ENCODE measurements around the gene ENOSF1.
"Not testable (repeated sequence)": the region's sequence is repeated elsewhere in the genome, so short reads cannot be mapped to it uniquely, and the experiment has no call there.

The ENOSF1 gene

DNA sequence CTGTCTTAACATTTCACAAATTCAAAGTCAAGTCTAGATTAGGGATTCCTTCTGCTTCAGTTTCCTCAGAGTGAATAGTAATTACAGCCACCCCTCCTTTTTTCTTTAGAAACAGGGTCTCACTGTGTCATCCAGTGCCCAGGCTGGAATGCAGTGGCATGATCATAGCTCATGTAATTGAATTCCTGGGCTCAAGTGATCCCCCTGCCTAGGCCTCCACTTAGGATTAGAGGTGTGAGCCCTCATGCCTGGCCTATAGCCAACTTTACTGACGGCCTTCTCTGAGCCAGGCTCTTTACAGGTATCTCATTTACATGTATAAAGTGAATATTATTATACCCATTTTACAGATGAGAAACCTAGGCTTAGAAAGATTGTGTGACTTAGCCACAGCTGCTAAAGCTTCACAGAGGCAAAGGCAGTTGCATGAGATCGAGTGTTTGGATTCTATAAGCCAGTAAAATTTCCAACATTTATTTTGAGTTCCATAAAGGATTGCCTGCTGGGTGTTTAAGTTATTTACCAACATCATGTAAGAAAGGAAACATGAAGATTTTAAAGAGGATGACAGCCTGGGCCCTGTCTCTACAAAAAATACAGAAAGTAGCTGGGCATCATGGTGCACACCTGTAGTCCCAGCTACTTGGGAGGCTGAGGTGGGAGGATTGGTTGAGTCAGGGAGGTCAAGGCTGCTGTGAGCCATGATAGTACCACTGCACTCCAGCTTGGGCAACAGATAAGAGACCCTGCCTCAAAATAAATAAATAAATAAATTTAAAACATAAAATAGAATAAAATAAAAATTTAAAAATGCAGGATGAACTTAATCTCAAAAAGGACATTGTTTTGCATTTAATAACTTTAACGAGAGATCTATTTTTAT is 1.8 kb downstream of the ENOSF1 start:
- intact Hi-C loops (cut with DNase I) = loop anchor here (10.0 kb wide), 2 partner anchors 56 to 86 kb away; partner anchors contain the start of gene TYMS
- DNase-seq = peak in 1 of 42 donors; percentile 41

DNA sequence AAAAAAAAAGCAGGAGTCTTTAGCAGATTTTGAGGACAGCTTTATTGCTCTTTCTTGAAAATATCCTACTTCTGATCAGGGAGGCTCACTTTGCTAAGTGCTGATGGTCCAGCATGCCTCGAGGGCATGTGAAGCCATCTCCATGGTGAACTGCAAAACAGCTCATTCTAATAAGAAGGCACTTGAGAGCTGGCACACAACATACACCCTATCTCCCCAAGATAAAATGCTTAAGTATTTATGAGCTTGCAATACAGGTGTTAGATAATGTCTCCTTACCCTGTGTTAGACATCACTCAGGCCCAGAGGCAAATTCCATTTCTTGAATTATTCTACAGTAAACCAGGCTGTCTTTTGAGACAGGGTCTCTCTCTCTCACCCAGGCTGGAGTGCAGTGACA is 2.7 kb downstream of the ENOSF1 start:
- peak in 1 of 42 donors; percentile 25 for DNase-seq
- intact Hi-C loops (cut with DNase I) = loop anchor here (10.0 kb wide), 2 partner anchors 55 to 85 kb away; partner anchors contain the start of gene TYMS

DNA sequence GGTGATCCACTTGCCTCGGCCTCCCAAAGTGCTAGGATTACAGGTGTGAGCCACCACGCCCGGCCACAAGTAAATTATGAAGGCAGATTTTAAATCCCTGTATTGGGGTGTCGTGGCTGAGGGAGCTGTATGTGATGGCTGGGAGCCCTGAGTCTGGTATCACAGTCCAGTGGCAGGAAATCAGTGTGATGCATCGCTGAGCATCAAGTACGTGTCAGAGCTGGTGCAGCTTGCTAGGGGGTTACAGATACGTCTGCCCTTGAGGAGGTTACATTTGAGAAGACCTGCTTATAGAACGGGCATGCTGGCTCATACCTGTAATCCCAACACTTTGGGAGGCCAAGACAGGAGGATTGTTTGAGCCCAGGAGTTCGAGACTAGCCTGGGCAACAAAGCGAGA is 4.3 kb downstream of the ENOSF1 start:
- intact Hi-C loops (cut with DNase I) = no loop called here
- peak in 1 of 42 donors; percentile 35 for DNase-seq

DNA sequence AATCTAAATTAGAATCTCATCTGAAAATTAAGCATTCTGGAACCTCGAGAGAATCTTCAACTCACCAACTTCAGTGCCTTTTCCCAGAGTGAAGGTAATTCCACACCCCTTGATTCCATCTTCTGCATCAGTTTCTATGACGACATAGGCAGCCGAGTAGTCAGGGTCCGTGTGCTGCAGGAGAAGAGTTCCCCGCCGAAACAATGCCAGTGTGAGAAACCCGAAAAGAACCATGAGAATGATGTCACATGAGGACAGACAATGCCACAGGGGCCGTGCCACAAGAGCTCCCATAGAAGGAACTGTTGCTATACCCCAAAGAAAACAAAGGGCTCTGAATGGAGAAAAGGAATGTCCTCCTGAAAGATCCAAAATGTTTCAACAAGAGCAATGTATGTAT is 6.0 kb downstream of the ENOSF1 start:
- intact Hi-C loops (cut with DNase I) = no loop called here
- peak in 12 of 42 donors; percentile 16 to 71 (median 40) for DNase-seq

DNA sequence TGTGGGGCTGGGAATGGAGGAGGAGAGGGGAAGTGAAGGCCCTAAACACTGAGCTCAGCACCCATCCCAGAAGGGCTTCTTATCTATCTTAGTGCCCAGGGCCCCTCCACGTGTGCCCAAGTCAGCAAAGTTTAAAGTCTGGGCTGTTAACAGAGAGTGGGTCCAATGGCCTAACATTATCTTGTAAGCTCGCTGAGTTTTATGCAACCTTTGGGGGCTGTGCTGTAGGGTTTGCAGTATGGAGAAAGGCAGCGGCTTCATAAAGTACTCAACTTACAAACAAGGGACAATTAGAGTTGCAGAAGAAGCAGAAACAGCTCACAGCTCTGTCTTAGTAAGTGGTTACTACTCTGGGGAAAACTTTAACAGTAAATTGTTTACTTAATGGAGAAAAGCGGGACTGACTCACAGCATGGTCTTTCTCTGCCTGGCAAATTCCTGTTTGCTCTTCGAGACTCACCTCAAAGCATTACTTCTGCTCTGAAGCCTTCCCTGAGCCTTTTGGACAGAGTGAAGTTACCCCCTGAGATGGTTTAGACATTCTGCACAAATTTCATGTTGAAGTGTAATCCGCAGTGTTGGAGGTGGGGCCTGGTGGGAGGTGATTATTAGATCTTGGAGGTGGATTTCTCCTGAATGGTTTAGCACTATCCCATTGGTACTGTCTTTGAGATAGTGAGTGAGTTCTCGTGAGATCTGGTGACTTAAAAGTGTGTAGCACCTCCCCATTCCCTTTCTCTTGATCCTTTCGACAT is 9.0 kb downstream of the ENOSF1 start:
- DNase-seq = peak in 3 of 42 donors; percentile 8 to 37 (median 24)
- intact Hi-C loops (cut with DNase I) = no loop called here

DNA sequence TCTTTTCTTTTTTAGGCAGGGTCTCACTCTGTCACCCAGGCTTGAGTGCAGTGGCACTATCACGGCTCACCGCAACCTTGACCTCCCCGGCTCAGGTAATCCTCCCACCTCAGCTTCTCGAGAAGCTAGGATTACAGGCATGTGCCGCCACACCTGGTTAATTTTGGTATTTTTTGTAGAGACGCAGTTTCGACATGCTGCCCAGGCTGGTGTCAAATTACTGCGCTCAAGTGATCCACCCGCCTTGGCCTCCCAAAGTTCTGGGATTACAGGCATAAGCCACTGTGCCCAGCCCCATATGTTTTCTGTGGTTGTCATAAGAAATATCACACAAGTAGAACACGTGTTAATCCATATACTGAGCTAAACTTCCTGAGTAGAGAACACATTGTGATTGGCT is 14.6 kb downstream of the ENOSF1 start:
- DNase-seq = peak in 3 of 42 donors; percentile 5 to 13 (median 13)
- intact Hi-C loops (cut with DNase I) = no loop called here

DNA sequence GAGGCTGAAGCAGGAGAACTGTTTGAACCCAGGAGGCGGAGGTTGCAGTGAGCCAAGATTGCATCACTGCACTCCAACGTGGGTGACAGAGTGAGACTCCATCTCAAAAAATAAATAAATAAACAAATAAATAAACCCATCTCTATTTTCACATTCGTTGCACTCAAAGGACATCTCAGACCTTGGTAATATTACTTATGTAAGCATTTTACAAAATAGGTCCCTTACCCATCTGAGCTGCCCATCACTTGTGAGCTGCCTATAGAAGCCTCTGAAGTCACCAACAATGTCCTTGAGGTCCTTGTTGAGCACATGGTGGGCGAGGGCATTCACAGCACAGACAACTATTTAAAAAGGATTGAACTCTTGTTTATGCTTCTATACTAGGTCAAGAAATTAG is 15.4 kb downstream of the ENOSF1 start:
- no peak for DNase-seq
- intact Hi-C loops (cut with DNase I) = no loop called here

DNA sequence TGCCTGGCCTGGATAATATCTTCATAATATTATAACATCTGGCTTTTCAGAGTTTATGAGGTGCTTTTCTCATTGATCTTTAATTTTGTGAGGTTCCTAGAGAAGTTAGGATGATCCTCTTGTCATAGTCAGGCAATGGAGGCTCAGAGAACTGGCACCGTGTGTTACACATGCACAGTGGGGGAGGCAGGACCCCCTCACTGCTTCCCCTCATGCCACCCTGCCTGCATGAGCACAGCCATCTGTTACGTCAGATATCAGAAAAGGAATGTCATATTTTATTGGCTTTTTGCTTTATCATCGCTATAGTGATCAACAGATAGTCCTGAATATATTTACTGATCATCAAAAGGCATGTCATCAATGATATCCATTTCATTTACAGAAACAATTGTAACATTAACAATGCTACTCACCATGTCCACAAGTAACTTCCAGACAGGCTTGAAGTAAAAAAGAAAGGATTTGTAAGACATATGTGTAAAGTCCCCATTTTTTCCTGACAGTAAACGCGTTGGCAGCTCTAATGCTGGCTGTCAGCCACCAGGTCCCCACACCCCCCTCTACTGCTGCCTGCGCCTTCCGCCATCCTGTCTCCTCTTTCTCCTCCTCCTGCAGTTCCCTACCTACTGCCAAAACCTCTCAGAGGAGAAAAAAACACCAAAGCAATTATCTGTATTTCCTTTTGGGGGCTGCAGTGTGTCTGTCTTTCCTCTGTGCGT is 18.8 kb downstream of the ENOSF1 start:
- DNase-seq = peak in 3 of 42 donors; percentile 20 to 26 (median 21)
- intact Hi-C loops (cut with DNase I) = no loop called here

DNA sequence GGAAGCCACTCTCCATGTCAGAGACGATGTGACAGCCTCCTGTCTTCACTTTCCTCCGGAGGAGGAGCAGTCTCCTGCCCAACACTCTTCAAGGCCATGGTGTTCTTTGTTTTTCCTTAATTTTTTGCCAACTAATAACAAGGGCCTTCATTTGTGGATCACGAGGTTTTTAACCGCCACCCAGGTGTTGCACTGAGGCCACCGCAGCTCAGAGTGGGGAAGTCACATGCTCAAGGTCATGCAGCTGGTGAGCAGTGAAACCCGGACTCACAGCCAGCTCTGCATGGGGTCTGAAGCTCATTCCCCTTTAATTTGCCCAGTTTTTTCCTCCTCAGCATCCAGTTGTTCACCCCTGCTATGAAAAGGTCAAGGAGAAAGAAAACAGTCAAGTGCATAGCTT is 19.6 kb downstream of the ENOSF1 start:
- DNase-seq = peak in 1 of 42 donors; percentile 1

DNA sequence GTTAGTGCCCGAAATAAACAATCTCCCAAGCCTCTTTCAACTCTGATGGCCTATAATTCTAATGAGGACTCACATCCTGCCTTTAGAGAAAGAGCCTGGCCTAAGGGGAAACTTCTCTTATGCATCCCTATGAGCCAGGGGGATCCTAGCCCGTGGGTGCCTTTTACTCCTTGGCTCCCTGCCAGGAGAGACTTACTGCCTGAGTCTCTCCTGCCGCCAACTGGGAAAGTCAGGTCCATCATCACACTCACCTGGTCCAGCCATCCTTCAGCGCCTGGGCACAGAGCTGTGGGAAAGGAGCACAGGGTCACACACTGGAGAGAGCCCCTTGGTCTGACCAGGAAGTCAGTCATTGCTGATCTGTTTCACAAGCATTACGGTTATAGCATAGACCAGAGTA is 24.1 kb downstream of the ENOSF1 start:
- DNase-seq = peak in 2 of 42 donors; percentile 16 to 30
- intact Hi-C loops (cut with DNase I) = no loop called here

More for the DNA sequence above, 19.6 kb downstream of the ENOSF1 start:
- intact Hi-C loops (cut with DNase I) = no loop called here

DNA sequence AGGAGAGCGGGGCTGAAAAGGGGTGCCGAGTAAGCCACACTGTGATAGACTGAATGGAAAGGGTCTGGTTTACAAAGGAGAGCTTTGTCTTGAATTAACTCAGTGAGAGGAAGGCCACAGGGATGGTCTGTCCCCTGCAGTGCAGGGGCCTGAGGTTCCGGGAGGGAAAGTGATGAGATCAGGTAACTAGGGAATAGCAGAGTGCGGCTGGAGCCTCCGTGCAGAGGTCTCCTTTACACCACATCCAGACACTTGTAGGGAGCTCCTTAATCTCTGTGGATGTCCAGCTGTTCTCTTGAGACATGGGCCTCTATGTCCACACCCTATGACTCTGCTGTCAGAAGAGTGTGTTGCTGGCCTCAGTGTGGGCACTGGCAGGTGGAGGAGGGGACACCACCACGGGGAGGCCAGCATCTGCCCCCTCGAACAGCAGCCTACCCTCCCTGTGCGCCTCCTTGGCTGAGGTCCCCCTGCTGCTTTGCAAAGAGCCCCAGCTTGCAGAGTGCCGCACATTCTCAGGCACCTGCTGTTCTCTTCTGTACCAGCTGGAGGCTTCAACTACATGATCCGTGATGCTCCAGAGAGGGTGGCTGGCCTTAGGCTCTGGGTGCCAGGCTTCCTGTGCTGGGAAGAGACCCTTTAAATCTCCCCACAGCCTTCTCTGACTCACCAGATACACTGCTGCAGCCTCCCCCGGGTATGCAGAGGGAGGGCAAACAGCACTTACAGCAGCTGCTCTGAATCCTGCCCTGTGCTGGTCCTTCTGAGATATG is 25.9 kb downstream of the ENOSF1 start:
- DNase-seq = peak in 5 of 42 donors; percentile 22 to 44 (median 31)
- intact Hi-C loops (cut with DNase I) = no loop called here

DNA sequence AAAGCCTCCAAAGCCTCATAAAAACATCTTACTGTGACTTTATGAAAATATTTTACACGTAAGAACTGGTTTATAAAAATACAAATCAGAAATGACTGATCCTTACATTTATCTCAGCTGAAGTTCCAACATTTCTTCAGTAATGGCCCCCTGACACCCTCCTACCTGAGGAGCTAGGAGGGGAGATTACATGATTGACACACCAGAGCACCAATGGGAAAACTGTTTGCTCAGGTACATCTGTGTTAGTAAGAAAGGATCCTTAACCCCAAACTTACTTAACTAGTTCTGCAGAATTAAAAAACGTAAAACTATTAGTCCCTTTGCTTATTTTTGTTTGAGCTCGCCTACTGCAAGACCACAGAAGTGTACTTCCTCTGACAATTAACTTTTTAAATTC is 27.0 kb downstream of the ENOSF1 start:
- intact Hi-C loops (cut with DNase I) = no loop called here
- DNase-seq = peak in 1 of 42 donors; percentile 7

DNA sequence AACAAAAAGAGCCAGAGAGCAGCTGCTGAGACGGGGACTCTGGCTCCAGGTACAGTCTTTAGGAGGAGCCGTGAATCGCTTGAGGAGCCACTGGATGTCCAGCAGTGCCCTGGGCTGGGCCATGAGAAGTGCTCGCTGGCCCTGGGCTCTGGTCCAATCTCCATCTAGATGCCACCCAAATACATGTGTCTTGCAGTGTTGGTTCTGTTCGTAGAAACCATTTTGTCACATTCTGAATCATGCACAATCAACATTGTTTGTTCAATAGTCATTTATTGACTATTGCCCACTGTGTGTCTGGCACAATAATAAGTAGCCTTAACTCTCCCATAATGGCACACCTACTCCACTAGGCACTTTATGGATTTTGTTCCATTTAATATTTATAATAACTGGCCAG is 28.9 kb downstream of the ENOSF1 start:
- intact Hi-C loops (cut with DNase I) = no loop called here
- peak in 1 of 42 donors; percentile 41 for DNase-seq

DNA sequence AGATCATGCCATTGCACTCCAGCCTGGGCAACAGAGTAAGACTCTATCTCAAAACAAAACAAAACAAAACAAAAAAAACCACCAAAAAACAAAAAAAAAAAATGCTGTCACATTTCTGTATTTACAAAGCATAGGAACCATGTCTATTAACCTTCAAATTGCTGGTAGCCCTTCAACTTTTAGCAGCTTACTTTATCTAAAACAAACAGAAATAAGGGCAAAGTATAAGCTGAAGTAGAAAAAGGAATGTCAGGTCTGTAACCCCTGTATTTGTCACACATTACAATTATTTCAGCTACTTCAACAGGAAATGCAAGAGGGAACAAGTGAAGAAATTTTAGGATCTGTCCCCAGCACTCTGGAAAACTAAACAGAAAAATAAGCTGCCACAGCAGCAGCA is 29.6 kb downstream of the ENOSF1 start:
- intact Hi-C loops (cut with DNase I) = no loop called here
- DNase-seq = no peak

DNA sequence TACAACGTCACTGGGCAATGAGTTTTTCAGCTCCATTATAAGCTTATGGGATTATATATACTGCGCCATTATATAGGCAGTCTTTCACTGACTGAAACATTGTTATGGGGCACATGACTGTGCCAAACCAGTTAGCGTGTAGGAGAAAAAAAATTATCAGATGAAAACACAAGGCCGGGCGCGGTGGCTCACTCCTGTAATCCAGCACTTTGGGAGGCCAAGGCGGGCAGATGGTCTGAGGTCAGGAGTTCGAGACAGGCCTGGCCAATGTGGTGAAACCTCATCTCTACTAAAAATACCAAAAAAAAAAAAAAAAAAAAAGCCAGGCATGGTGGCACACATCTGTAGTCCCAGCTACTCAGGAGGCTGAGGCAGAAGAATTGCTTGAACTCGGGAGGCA is 30.0 kb downstream of the ENOSF1 start:
- intact Hi-C loops (cut with DNase I) = not testable (repeated sequence)
- peak in 2 of 42 donors; percentile 22 to 37 for DNase-seq

DNA sequence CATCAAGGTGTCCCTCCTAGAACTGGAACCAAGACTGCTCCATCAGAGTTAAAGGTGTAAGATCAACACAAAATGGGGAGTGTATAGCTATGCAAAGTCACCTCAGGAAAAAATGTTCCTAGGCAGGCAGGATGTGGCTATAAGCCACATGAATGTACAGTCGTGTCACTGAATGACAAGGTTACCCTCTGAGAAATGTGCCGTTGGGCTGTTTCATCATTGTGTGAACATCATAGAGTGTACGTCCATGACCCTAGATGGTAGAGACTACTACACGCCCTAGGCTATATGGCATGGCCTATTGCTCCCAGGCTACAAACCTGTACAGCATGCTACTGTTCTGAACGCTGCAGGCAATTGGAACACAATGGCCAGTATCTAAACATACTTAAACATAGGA is 30.4 kb downstream of the ENOSF1 start:
- peak in 1 of 42 donors; percentile 10 for DNase-seq
- intact Hi-C loops (cut with DNase I) = no loop called here

DNA sequence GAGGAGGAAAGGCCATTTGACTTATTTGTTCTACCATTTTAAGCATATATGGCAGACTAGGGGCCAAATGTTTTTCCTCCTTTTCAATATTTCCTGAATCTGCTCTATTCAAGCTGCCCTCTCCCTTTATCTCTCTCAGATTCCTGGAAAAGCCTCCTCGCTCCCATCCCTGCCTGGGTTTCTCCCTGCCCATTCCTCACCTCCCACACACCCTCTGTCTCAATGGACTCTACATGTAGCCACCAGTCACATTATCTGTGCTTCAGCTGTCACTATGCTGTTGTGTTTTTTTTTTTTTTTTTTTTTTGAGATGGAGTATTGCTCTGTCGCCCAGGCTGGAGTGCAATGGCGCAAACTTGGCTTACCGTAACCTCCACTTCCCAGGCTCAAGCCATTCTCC is 32.0 kb downstream of the ENOSF1 start:
- peak in 2 of 42 donors; percentile 21 to 32 for DNase-seq
- intact Hi-C loops (cut with DNase I) = no loop called here

DNA sequence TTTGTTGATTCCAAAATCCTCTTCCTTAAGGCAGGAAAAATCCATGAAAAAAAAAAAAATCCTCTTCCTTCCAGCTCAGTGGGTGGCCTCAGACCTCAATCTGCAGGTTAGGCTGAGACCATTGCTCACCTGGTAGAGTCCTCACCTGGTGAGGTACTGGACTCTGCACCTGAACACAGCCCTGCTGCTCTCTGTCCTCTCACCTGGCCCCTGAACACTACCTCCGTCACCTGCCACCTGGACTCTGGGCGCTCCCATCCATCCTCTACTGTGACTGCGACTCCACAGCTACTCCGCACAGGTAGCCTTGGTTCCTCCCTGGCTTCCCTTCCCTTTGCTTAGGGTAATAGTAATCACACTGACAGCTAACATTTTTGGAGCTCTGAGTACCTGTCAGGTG is 32.9 kb downstream of the ENOSF1 start:
- intact Hi-C loops (cut with DNase I) = no loop called here
- DNase-seq = peak in 1 of 42 donors; percentile 25
